Ishikawa (cell line): ENCODE results near the gene EXOSC1.

ENCODE experiments used
- EP300 ChIP-seq: IDR thresholded peaks from 2 replicates; pipeline ENCODE4 v1.6.1; 2012; ENCODE audit warnings: borderline replicate concordance
- YY1 ChIP-seq: IDR thresholded peaks from 2 replicates; pipeline ENCODE4 v1.6.1; 2012; ENCODE audit warnings: low read depth

- TF ChIP-seq EP300 (no peak), YY1 (no peak)
Measured at GRCh38 chr10:97474918-97475317, 29.1 kb upstream of the EXOSC1 start.
